H1 (cell line): ENCODE data around the gene B3GAT1. TPM values are rescaled to one million over a fixed set of nuclear protein-coding genes. Genes with fewer than 3 reads are reported as not detected.

Source experiments
- CTCF ChIA-PET: fragments of 300-600 bp; sonication (Branson Sonifier 250); formaldehyde crosslinking; loops from one replicate; lab custom pipeline; 2021; ENCODE audit not compliant: partially characterized antibody; lab: Charles Lee
- POLR2A ChIA-PET: fragments of 300-600 bp; sonication (Branson Sonifier 250); formaldehyde crosslinking; loops from one replicate; lab custom pipeline; 2021; ENCODE audit warnings: inconsistent platforms; ENCODE audit not compliant: partially characterized antibody; lab: Charles Lee
- DNase-seq, 2 experiments: peaks; one replicate each; pipeline versions ENCODE4 v3.0.0 to v3.0.0-alpha.2; 2010 to 2022; ENCODE audit warnings: low spot score in 2 of 2, low read depth in 1 of 2, mixed read lengths in 1 of 2
- FAIRE-seq: peaks from 2 replicates; lab custom pipeline; 2011; peaks lifted over from hg19 to GRCh38; lab: Jason Lieb, UNC
- H2AFZ ChIP-seq: 2 replicates; pipeline ENCODE4 v1.8.1; 2012; ENCODE audit warnings: low read length, inconsistent platforms
- H2AK5ac ChIP-seq: 2 replicates; pipeline ENCODE4 v1.6.1; 2013; ENCODE audit warnings: low read depth, low read length
- H2BK120ac ChIP-seq: replicated peaks from 2 replicates; pipeline ENCODE3; 2013; ENCODE audit warnings: low read depth, low read length, inconsistent platforms
- H2BK12ac ChIP-seq: 2 replicates; pipeline ENCODE4 v1.6.1; 2013; ENCODE audit warnings: low read depth, low read length
- H2BK15ac ChIP-seq: 2 replicates; pipeline ENCODE4 v1.6.1; 2013; ENCODE audit warnings: low read length
- H2BK20ac ChIP-seq: 2 replicates; pipeline ENCODE4 v1.6.1; 2013; ENCODE audit warnings: low read length
- H2BK5ac ChIP-seq: 2 replicates; pipeline ENCODE4 v1.6.1; 2013; ENCODE audit warnings: low read depth, low read length
- H3K14ac ChIP-seq: 2 replicates; pipeline ENCODE4 v1.6.1; 2013; ENCODE audit warnings: inconsistent platforms; ENCODE audit not compliant: insufficient read length
- H3K18ac ChIP-seq: 2 replicates; pipeline ENCODE4 v1.6.1; 2013; ENCODE audit warnings: low read length; ENCODE audit errors: extremely low read depth
- H3K23ac ChIP-seq: 2 replicates; pipeline ENCODE4 v1.6.1; 2013; ENCODE audit warnings: inconsistent platforms; ENCODE audit not compliant: insufficient read length
- H3K23me2 ChIP-seq: 2 replicates; pipeline ENCODE4 v1.6.1; 2013; ENCODE audit warnings: low read depth, low read length
- H3K27ac ChIP-seq: 2 replicates; pipeline ENCODE4 v1.6.1; 2011; ENCODE audit warnings: low read depth, low read length, inconsistent platforms
- H3K27me3 ChIP-seq, 4 experiments: replicated peaks in 1 of 4; 1 replicate in 1 of 4; 2 replicates in 3 of 4; pipeline versions ENCODE4 v1.6.1 to v1.8.1; 2011 to 2013; ENCODE audit warnings: low read length in 3 of 4, mild to moderate bottlenecking in 3 of 4, inconsistent platforms in 2 of 4, mixed read lengths in 2 of 4, moderate library complexity in 1 of 4; ENCODE audit not compliant: control insufficient read depth in 3 of 4, insufficient read depth in 3 of 4; ENCODE audit errors: extremely low read depth in 1 of 4
- H3K36me3 ChIP-seq, 4 experiments: 2 replicates each; pipeline versions ENCODE4 v1.6.1 to v1.8.1; 2011 to 2013; ENCODE audit warnings: mild to moderate bottlenecking in 4 of 4, low read length in 3 of 4, moderate library complexity in 2 of 4, control low read depth in 1 of 4, inconsistent platforms in 1 of 4; ENCODE audit not compliant: insufficient read depth in 4 of 4, control insufficient read depth in 2 of 4
- H3K4ac ChIP-seq: replicated peaks from 2 replicates; pipeline ENCODE3; 2013; ENCODE audit warnings: low read length, low read depth, mixed read lengths, inconsistent platforms; ENCODE audit not compliant: insufficient read length
- H3K4me1 ChIP-seq, 4 experiments: replicated peaks in 1 of 4; 1 replicate in 1 of 4; 2 replicates in 3 of 4; pipeline versions ENCODE4 v1.6.1 to v1.8.1; 2011 to 2013; ENCODE audit warnings: low read length in 3 of 4, inconsistent platforms in 2 of 4, mixed read lengths in 1 of 4; ENCODE audit not compliant: insufficient read depth in 4 of 4, control insufficient read depth in 3 of 4
- H3K4me2 ChIP-seq, 2 experiments: 2 replicates each; pipeline versions ENCODE4 v1.6.1 to v1.8.1; 2011 to 2013; ENCODE audit warnings: low read depth in 2 of 2, low read length in 2 of 2, control low read depth in 1 of 2, inconsistent platforms in 1 of 2, mild to moderate bottlenecking in 1 of 2; ENCODE audit not compliant: insufficient read depth in 1 of 2
- H3K4me3 ChIP-seq, 4 experiments: fragments of 200-600, 300-600 bp in 1 of 4; sonication (generic), shearing (Covaris generic), sonication (Bioruptor Twin) in 1 of 4; 2 replicates each; pipeline versions ENCODE4 v1.5.1 to v1.8.1; 2011 to 2016; ENCODE audit warnings: low read length in 4 of 4, low read depth in 3 of 4, control low read depth in 2 of 4, inconsistent platforms in 2 of 4, mild to moderate bottlenecking in 2 of 4, mixed read lengths in 1 of 4, moderate library complexity in 1 of 4; ENCODE audit not compliant: insufficient read depth in 2 of 4; ENCODE audit errors: extremely low read depth in 1 of 4
- H3K56ac ChIP-seq: replicated peaks from 2 replicates; pipeline ENCODE3; 2013; ENCODE audit warnings: low read depth, mild to moderate bottlenecking, mixed read lengths, low read length, inconsistent platforms; ENCODE audit not compliant: insufficient read length
- H3K79me1 ChIP-seq: 2 replicates; pipeline ENCODE4 v1.6.1; 2013; ENCODE audit warnings: low read depth, low read length, control low read depth
- H3K79me2 ChIP-seq, 2 experiments: 2 replicates each; pipeline versions ENCODE4 v1.6.1 to v1.8.1; 2012 to 2013; ENCODE audit warnings: low read length in 2 of 2, mild to moderate bottlenecking in 2 of 2, inconsistent platforms in 1 of 2; ENCODE audit not compliant: insufficient read depth in 2 of 2, control insufficient read depth in 1 of 2
- H3K9ac ChIP-seq, 4 experiments: replicated peaks in 1 of 4; 1 replicate in 1 of 4; 2 replicates in 3 of 4; pipeline versions ENCODE4 v1.6.1 to v1.8.1; 2011 to 2013; ENCODE audit warnings: low read depth in 3 of 4, low read length in 3 of 4, control low read depth in 2 of 4, mild to moderate bottlenecking in 2 of 4, moderate library complexity in 2 of 4, inconsistent platforms in 1 of 4; ENCODE audit errors: extremely low read depth in 1 of 4
- H3K9me3 ChIP-seq, 2 experiments: 2 replicates each; pipeline versions ENCODE4 v1.6.1 to v1.8.1; 2012 to 2013; ENCODE audit warnings: mild to moderate bottlenecking in 2 of 2, moderate library complexity in 2 of 2, control low read depth in 1 of 2, inconsistent platforms in 1 of 2, low read depth in 1 of 2, low read length in 1 of 2, mixed read lengths in 1 of 2; ENCODE audit not compliant: insufficient read depth in 2 of 2
- H4K20me1 ChIP-seq, 2 experiments: replicated peaks in 1 of 2; 2 replicates each; pipeline versions ENCODE3 to v1.8.1; 2011 to 2013; ENCODE audit warnings: inconsistent platforms in 2 of 2, low read length in 2 of 2, mild to moderate bottlenecking in 1 of 2; ENCODE audit not compliant: insufficient read depth in 2 of 2, control insufficient read depth in 1 of 2
- H4K5ac ChIP-seq: 2 replicates; pipeline ENCODE4 v1.6.1; 2013; ENCODE audit warnings: low read length, low read depth, mixed read lengths, inconsistent platforms; ENCODE audit not compliant: insufficient read length
- H4K8ac ChIP-seq: 2 replicates; pipeline ENCODE4 v1.8.0; 2013; ENCODE audit warnings: mild to moderate bottlenecking, moderate library complexity, low read length, inconsistent platforms; ENCODE audit not compliant: insufficient read depth; ENCODE audit errors: extremely low read depth
- H4K91ac ChIP-seq: replicated peaks from 2 replicates; pipeline ENCODE3; 2013; ENCODE audit warnings: low read length, mixed read lengths, inconsistent platforms; ENCODE audit not compliant: insufficient read length
- E2F6 ChIP-seq: IDR thresholded peaks from 2 replicates; pipeline ENCODE4 v1.6.1; 2012; ENCODE audit warnings: inconsistent platforms
- PHF8 ChIP-seq: fragments of 200-600 bp; sonication (generic); conservative IDR thresholded peaks from 2 replicates; pipeline ENCODE4 v1.7.1; 2012; ENCODE audit warnings: low read depth, mild to moderate bottlenecking, inconsistent platforms, low read length, moderate library complexity
- RNF2 ChIP-seq: fragments of 200-900, 300-1000 bp; sonication (generic); IDR thresholded peaks from 2 replicates; pipeline ENCODE4 v1.7.1; 2016; ENCODE audit warnings: borderline replicate concordance, low read depth, mild to moderate bottlenecking, antibody characterized with exemption, low read length; ENCODE audit not compliant: poor library complexity, severe bottlenecking; ENCODE audit errors: missing control alignments
- WGBS, 2 experiments: shearing (Covaris generic) in 1 of 2; methylation state at CpG; one replicate each; pipeline versions ENCODE4 v1.1.6 to v1.1.7; 2013 to 2015; ENCODE audit warnings: low lambda C conversion rate in 2 of 2, mixed read lengths in 2 of 2, inconsistent platforms in 1 of 2, low coverage in 1 of 2, missing lambda C conversion rate in 1 of 2; ENCODE audit not compliant: insufficient replicate concordance in 2 of 2, insufficient coverage in 1 of 2, insufficient read length in 1 of 2; ENCODE audit errors: extremely low coverage in 1 of 2, missing lambda C conversion rate in 1 of 2; 5-methylcytosine and 5-hydroxymethylcytosine counted together
- polyA plus RNA-seq, 7 experiments: library from polyadenylated mRNA; depleted of rRNA in 3 of 7; stranded (reverse) in 5 of 7; unstranded in 2 of 7; fragments of >200 nt in 5 of 7; fragments of 200-250 nt in 2 of 7; gene quantifications; 1 replicate in 5 of 7; 2 replicates in 1 of 7; 4 replicates in 1 of 7; pipeline versions ENCODE4 v1.2.1 to v1.2.3, GENCODE V29; 2011 to 2013; ENCODE audit warnings: missing spikeins in 2 of 7, mixed read lengths in 2 of 7
- total RNA-seq: library from RNA; stranded (reverse); fragmentation: NEBNext Ultra II Directional; extraction: Animal tissue kit (Norgen Biotek cat#: 25700); gene quantifications from 2 replicates; pipeline ENCODE4 v1.2.1, GENCODE V29; 2021

Gene B3GAT1
- total and polyA plus RNA-seq, 2 of the 8 experiments (the other 6 are each of a cell fraction or from before 2014, with no cell fraction given) = 19.7 to 32.4 TPM

DNA sequence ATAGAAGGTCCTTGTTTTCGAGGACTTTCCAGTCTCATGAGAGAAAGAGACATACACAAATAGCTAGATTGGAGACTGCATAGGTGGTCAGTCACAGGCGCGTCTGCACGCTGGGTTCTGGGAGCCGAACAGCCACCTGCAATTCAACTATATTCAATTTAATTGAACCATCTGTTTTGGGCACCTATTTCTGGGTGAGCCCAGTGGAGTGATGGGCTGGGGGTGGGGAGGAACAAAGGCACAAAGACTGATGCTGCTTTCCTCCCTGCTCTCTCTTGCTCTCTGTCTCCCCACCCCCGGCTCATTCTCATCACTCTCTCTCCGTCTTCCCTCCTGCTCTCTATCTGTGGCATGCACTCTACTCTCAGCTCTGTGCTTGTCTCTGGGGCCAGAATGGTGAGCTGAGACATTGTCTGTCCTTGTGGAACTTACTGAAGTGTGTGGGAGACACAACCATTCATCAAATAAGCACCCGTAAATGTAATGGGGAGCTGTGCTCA lies 48.1 kb upstream of the B3GAT1 start:
- TF ChIP-seq PHF8 (no peak), E2F6 (no peak), RNF2 (no peak)
- TF ChIP-seq, all 59 proteins: peak for 0
- H3K79me2 ChIP-seq = no peaks in the 10 kb centered on the region

More for the DNA sequence above, 48.1 kb upstream of the B3GAT1 start:
- no peak overlapping the region for H4K5ac ChIP-seq
- FAIRE-seq (no peak), DNase-seq (no peak)
- no peak overlapping the region for H3K18ac ChIP-seq
- H3K4me2 ChIP-seq = no peak overlapping the region
- POLR2A ChIA-PET = interaction anchor here (0.7 kb wide), 1 partner anchor 9 kb away, joined by 3 read pairs; no protein-coding TSS in a partner anchor
- H2BK5ac ChIP-seq = no peak overlapping the region
- H3K9me3 ChIP-seq = no peaks in the 10 kb centered on the region; a peak in 1 of 4 replicates
- H3K23ac ChIP-seq = no peak overlapping the region
- peaks cover 0 to 2% (median 0%) of the 10 kb centered on the region in 4 experiments; a peak in 2 of 7 replicates for H3K27me3 ChIP-seq
- H4K20me1 ChIP-seq = peaks cover 0 to 2% of the 10 kb centered on the region in 2 experiments
- no peaks in the 10 kb centered on the region for H3K23me2 ChIP-seq
- no peak overlapping the region for H3K14ac ChIP-seq
- H2AFZ ChIP-seq = no peak overlapping the region
- no peaks in the 10 kb centered on the region for H3K36me3 ChIP-seq
- H3K27ac ChIP-seq = no peak overlapping the region
- no peak overlapping the region for H3K4ac ChIP-seq
- H2BK15ac ChIP-seq = no peak overlapping the region
- peaks cover 0 to 4% (median 0%) of the 10 kb centered on the region in 4 experiments; a peak in 3 of 7 replicates for H3K4me1 ChIP-seq
- H2BK120ac ChIP-seq = no peak overlapping the region
- no peak overlapping the region for H3K4me3 ChIP-seq
- CTCF ChIA-PET = interaction anchor here (0.8 to 2.4 kb wide), 7 partner anchors 10 to 615 kb away, joined by 3 to 7 read pairs (median 3); no protein-coding TSS in a partner anchor
- no peak overlapping the region for H4K8ac ChIP-seq
- H2BK12ac ChIP-seq = no peak overlapping the region
- no peak overlapping the region for H3K9ac ChIP-seq
- H4K91ac ChIP-seq = no peak overlapping the region
- H2AK5ac ChIP-seq = no peak overlapping the region
- no peaks in the 10 kb centered on the region for H3K79me1 ChIP-seq
- H3K56ac ChIP-seq = no peak overlapping the region
- WGBS, 2 experiments = 85% methylated on average over 8 of the region's 8 CpGs; no CpG with 5 or more reads in 1 of the 2 experiments
- no peak overlapping the region for H2BK20ac ChIP-seq
